ENCODE data around the gene CCDC157.

GRCh38 chr22:30312053-30312452 is 44.8 kb upstream of the CCDC157 start:
- TF ChIP-seq CTCF (IDR thresholded peaks at IDR 0.05) (no peak), POLR2A (IDR thresholded peaks at IDR 0.05) (no peak)

Measured in right lobe of liver (tissue), 4 donors.